Right lobe of liver (tissue), 4 donors: ENCODE results near the gene SNX3.

ENCODE experiments used
- CTCF ChIP-seq, 4 donors: fragments of 200-600 bp in 3 of 4; fragments of 450-650 bp in 1 of 4; IDR thresholded peaks; one replicate each; pipeline versions ENCODE4 v1.5.1 to v1.8.0; 2016 to 2022; ENCODE audit warnings: antibody characterized with exemption in 4 of 4, mild to moderate bottlenecking in 2 of 4
- POLR2A ChIP-seq: fragments of 450-650 bp; IDR thresholded peaks from one replicate; pipeline ENCODE4 v1.6.1; 2017; ENCODE audit warnings: antibody characterized with exemption, mild to moderate bottlenecking
- donor health status: DM: no; HTN: no; CAD: no.
- donor health status: DM: no; HTN: no; CAD: no.
- donor health status: DM: no; HTN: yes; CAD: no.

GRCh38 chr6:108165714-108166663 lies 94.9 kb downstream of the SNX3 start, which contains the start of gene NR2E1:
- TF ChIP-seq POLR2A (no peak), CTCF (IDR thresholded peaks at IDR 0.05) (no peak)
